Lung (tissue), 13 donors: Measurements from ENCODE around the gene JTB. TPM values are rescaled to one million over a fixed set of nuclear protein-coding genes. Genes with fewer than 3 reads are reported as not detected.

Source experiments
- ATAC-seq: fragments of 200-7000 bp; cut with Tn5 transposase; one replicate; pipeline ENCODE4 v1.9.1; 2020; ENCODE audit warnings: moderate number of reproducible peaks; ENCODE audit not compliant: insufficient read depth, low FRiP score
- DNase-seq, 3 donors: peaks; one replicate each; pipeline ENCODE4 v3.0.0-alpha.2; 2013 to 2017
- H3K27ac ChIP-seq, 2 donors: one replicate each; pipeline ENCODE4 v1.5.1; 2013; ENCODE audit warnings: mild to moderate bottlenecking in 2 of 2, moderate library complexity in 2 of 2, control low read depth in 1 of 2, inconsistent platforms in 1 of 2, low read depth in 1 of 2, low read length in 1 of 2
- H3K27me3 ChIP-seq, 3 donors: one replicate each; pipeline ENCODE4 v1.5.1; 2013; ENCODE audit warnings: low read length in 2 of 3; ENCODE audit not compliant: control insufficient read depth in 3 of 3, insufficient read depth in 3 of 3
- H3K36me3 ChIP-seq, 4 donors: one replicate each; pipeline ENCODE4 v1.5.1; 2013; ENCODE audit warnings: low read length in 4 of 4, mild to moderate bottlenecking in 1 of 4, moderate library complexity in 1 of 4; ENCODE audit not compliant: control insufficient read depth in 4 of 4, insufficient read depth in 4 of 4
- H3K4me1 ChIP-seq, 5 donors: one replicate each; pipeline ENCODE4 v1.5.1; 2013; ENCODE audit warnings: low read length in 5 of 5, mild to moderate bottlenecking in 2 of 5, moderate library complexity in 1 of 5; ENCODE audit not compliant: control insufficient read depth in 5 of 5, insufficient read depth in 5 of 5
- H3K4me3 ChIP-seq: one replicate; pipeline ENCODE4 v1.5.1; 2013; ENCODE audit warnings: mild to moderate bottlenecking, control low read depth, moderate library complexity
- H3K9ac ChIP-seq, 2 donors: one replicate each; pipeline ENCODE4 v1.5.1; 2013; ENCODE audit warnings: low read length in 2 of 2, control low read depth in 1 of 2; ENCODE audit not compliant: insufficient read depth in 1 of 2
- H3K9me3 ChIP-seq, 4 donors: one replicate each; pipeline ENCODE4 v1.5.1; 2013; ENCODE audit warnings: low read length in 3 of 4, mild to moderate bottlenecking in 1 of 4, moderate library complexity in 1 of 4; ENCODE audit not compliant: control insufficient read depth in 4 of 4, insufficient read depth in 3 of 4
- CTCF ChIP-seq: IDR thresholded peaks from 2 replicates; pipeline ENCODE4 v1.5.1; 2012; ENCODE audit warnings: mild to moderate bottlenecking; ENCODE audit errors: control extremely low read depth, extremely low read depth
- WGBS, 2 donors: extraction: QIAGEN DNeasy Blood & Tissue Kit; methylation state at CpG; one replicate each; pipeline ENCODE4 v1.1.7; 2013; 5-methylcytosine and 5-hydroxymethylcytosine counted together
- polyA plus RNA-seq, 2 donors: library from polyadenylated mRNA; stranded (reverse); fragments of 200-250 nt; gene quantifications; one replicate each; pipeline ENCODE4 v1.2.1, GENCODE V29; 2013
- small RNA-seq: library from RNA; depleted of rRNA; stranded (forward); fragments of <200 nt; gene quantifications from one replicate; pipeline ENCODE3, GENCODE V24; 2014; ENCODE audit warnings: low replicate concordance
- total RNA-seq, 2 donors: library from RNA; depleted of rRNA in 1 of 2; stranded (reverse); fragments of >200 nt in 1 of 2; gene quantifications; one replicate each; pipeline ENCODE4 v1.2.1, GENCODE V29; 2014 to 2021
- donor health status: control.
- donor health status: control.
- donor health status: Bipolar disorder and iron deficiency.
- donor health status: healthy.
- donor health status: DM: yes; HTN: yes; CAD: no.

The JTB gene
- total and polyA plus RNA-seq, 4 donors = 105 to 230 (median 176) TPM

DNA sequence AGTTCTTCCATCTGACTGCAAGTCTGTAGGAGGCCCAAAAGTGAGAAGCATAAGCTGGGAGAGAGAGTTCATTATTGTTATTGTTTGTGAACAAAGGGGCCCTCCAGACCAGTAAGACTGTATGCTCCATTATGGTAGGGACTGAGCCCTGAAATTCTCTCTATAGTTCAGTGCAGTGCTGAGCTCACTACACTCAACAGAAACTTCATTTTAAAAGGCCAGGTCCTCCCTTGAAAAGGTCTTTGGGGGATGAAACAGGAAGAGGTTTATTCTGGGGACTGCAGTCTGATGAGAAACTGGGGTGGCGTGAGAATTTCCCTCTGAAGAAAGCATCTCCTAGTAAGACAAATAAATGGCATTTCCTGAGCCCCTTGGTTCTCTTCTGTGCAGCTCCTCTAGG, 49.2 kb downstream of the JTB start:
- ATAC-seq (no peak), DNase-seq (no peak)
- Histone ChIP-seq H3K36me3 (peaks cover 5 to 30% (median 17%) of the 10 kb centered on the region in 4 donors), H3K9me3 (no peaks in the 10 kb centered on the region), H3K27ac (no peak overlapping the region), H3K27me3 (no peaks in the 10 kb centered on the region), H3K9ac (no peak overlapping the region), H3K4me3 (no peak overlapping the region), H3K4me1 (peaks cover 0 to 5% (median 5%) of the 10 kb centered on the region in 5 donors)
- WGBS, 2 donors = 53 to 65% methylated on average over 1 of the region's 1 CpG
- no peak for TF ChIP-seq CTCF

GRCh38 chr1:153926405-153926804, 51.1 kb downstream of the JTB start:
- H3K4me3 ChIP-seq = no peak overlapping the region
- TF ChIP-seq CTCF = no peak
- WGBS, 2 donors = 82 to 83% methylated on average over 4 of the region's 4 CpGs
- peaks cover 0 to 10% (median 7%) of the 10 kb centered on the region in 5 donors for H3K4me1 ChIP-seq
- H3K9ac ChIP-seq = no peak overlapping the region
- no peaks in the 10 kb centered on the region for H3K9me3 ChIP-seq
- ATAC-seq (no peak), DNase-seq (no peak)
- H3K27me3 ChIP-seq = no peaks in the 10 kb centered on the region
- peaks cover 5 to 17% (median 10%) of the 10 kb centered on the region in 4 donors for H3K36me3 ChIP-seq
- no peak overlapping the region for H3K27ac ChIP-seq

Small RNA genes within 50 kb of the gene (small RNA-seq; reads per million reads assigned to genes)
- 0.06 reads per million for gene MIR6737

Other genes starting within 250 kb of the JTB start
- gene INTS3, start 249.6 kb downstream of the JTB start, total RNA-seq = 10 to 100 TPM; 63.5 to 70.4 TPM
- gene INTS3, start 249.6 kb downstream of the JTB start, polyA plus RNA-seq = 10 to 100 TPM; 31.3 to 38.6 TPM
- 100 to 1,000 TPM in 1 of 2 donors, 10 to 100 TPM in 1; 15.8 to 162 TPM for gene SLC27A3, start 202.3 kb downstream of the JTB start, total RNA-seq
- 100 to 1,000 TPM in 1 of 2 donors, 10 to 100 TPM in 1; 53.9 to 223 TPM for gene SLC27A3, start 202.3 kb downstream of the JTB start, polyA plus RNA-seq
- gene GATAD2B, start 54.7 kb downstream of the JTB start, total RNA-seq = 10 to 100 TPM; 20.8 to 41.7 TPM
- gene GATAD2B, start 54.7 kb downstream of the JTB start, polyA plus RNA-seq = 1 to 10 TPM; 4.6 to 6.0 TPM
- 10 to 100 TPM; 40.5 to 84.7 TPM for gene DENND4B, start 31.0 kb downstream of the JTB start, total RNA-seq
- 10 to 100 TPM; 57.2 to 61.6 TPM for gene DENND4B, start 31.0 kb downstream of the JTB start, polyA plus RNA-seq
- 10 to 100 TPM; 17.7 to 48.7 TPM for gene CRTC2, start 19.1 kb downstream of the JTB start, total RNA-seq
- gene CRTC2, start 19.1 kb downstream of the JTB start, polyA plus RNA-seq = 10 to 100 TPM; 41.9 to 43.2 TPM
- 100 to 1,000 TPM in 1 of 2 donors, 10 to 100 TPM in 1; 73.4 to 141 TPM for gene SLC39A1, start 14.1 kb downstream of the JTB start, total RNA-seq
- 100 to 1,000 TPM; 103 to 247 TPM for gene SLC39A1, start 14.1 kb downstream of the JTB start, polyA plus RNA-seq
- 10 to 100 TPM; 13.6 to 21.8 TPM for gene CREB3L4, start 9.8 kb downstream of the JTB start, total RNA-seq
- gene CREB3L4, start 9.8 kb downstream of the JTB start, polyA plus RNA-seq = 10 to 100 TPM in 1 of 2 donors, 1 to 10 TPM in 1; 9.5 to 13.7 TPM
- 100 to 1,000 TPM in 1 of 2 donors, 10 to 100 TPM in 1; 54.6 to 105 TPM for gene RAB13, start 8.7 kb upstream of the JTB start, total RNA-seq
- gene RAB13, start 8.7 kb upstream of the JTB start, polyA plus RNA-seq = 100 to 1,000 TPM; 171 to 229 TPM
- gene RPS27, start 13.1 kb upstream of the JTB start, total RNA-seq = 1,000 to 10,000 TPM; 1,333 to 1,488 TPM
- 1,000 to 10,000 TPM; 5,278 to 9,554 TPM for gene RPS27, start 13.1 kb upstream of the JTB start, polyA plus RNA-seq
- under 1 TPM; 0.09 to 0.26 TPM for gene NUP210L, start 177.4 kb upstream of the JTB start, total RNA-seq
- under 1 TPM; 0.03 to 0.08 TPM for gene NUP210L, start 177.4 kb upstream of the JTB start, polyA plus RNA-seq
- 100 to 1,000 TPM; 164 to 433 TPM for gene TPM3, start 214.4 kb upstream of the JTB start, total RNA-seq
- gene TPM3, start 214.4 kb upstream of the JTB start, polyA plus RNA-seq = 100 to 1,000 TPM; 178 to 482 TPM
- gene CFAP141, start 228.7 kb upstream of the JTB start, total RNA-seq = 1 to 10 TPM; 3.2 to 5.4 TPM
- gene CFAP141, start 228.7 kb upstream of the JTB start, polyA plus RNA-seq = 1 to 10 TPM; 3.7 to 8.4 TPM
- 100 to 1,000 TPM; 126 to 147 TPM for gene UBAP2L, start 243.3 kb upstream of the JTB start, total RNA-seq
- 10 to 100 TPM; 67.3 to 84.2 TPM for gene UBAP2L, start 243.3 kb upstream of the JTB start, polyA plus RNA-seq